IPS-15b (cell line): ENCODE measurements around the gene PARN.

Experiments
- H3K27me3 ChIP-seq: one replicate; pipeline ENCODE4 v1.6.1; 2013; ENCODE audit warnings: low read length; ENCODE audit not compliant: control insufficient read depth, insufficient read depth
- H3K36me3 ChIP-seq: one replicate; pipeline ENCODE4 v1.6.1; 2013; ENCODE audit warnings: low read length; ENCODE audit not compliant: control insufficient read depth, insufficient read depth
- H3K4me1 ChIP-seq: one replicate; pipeline ENCODE4 v1.6.1; 2013; ENCODE audit warnings: mild to moderate bottlenecking, low read length; ENCODE audit not compliant: control insufficient read depth, insufficient read depth
- H3K4me3 ChIP-seq: one replicate; pipeline ENCODE4 v1.5.1; 2013; ENCODE audit warnings: low read depth, low read length
- H3K9ac ChIP-seq: one replicate; pipeline ENCODE4 v1.6.1; 2013; ENCODE audit warnings: low read depth, mild to moderate bottlenecking, low read length
- H3K9me3 ChIP-seq: one replicate; pipeline ENCODE4 v1.6.1; 2013; ENCODE audit warnings: mild to moderate bottlenecking, low read length; ENCODE audit not compliant: control insufficient read depth, insufficient read depth

The PARN gene

DNA sequence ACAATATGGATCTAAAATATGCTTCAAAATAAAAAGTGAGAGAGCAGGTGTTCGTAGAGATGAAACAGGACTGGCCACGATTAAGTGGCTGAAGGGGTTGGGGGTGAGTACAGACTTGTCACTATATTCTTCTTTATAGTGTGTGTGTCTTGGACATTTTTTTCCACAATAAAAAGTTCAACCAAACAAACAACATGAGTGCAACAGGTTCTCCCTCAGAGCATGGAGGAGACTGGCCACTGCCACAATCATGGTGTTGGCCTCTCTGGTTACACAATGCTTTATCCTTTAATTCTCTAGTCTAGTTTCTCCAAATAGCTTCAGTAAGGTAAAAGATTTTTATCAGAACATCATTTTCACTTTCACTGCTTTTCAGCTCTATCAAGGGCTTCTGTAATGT is 109.3 kb downstream of the PARN start:
- Histone ChIP-seq H3K9ac (no peak overlapping the region), H3K4me1 (peaks cover 34% of the 10 kb centered on the region), H3K9me3 (no peaks in the 10 kb centered on the region), H3K36me3 (no peaks in the 10 kb centered on the region), H3K4me3 (no peak overlapping the region), H3K27me3 (no peaks in the 10 kb centered on the region)

DNA sequence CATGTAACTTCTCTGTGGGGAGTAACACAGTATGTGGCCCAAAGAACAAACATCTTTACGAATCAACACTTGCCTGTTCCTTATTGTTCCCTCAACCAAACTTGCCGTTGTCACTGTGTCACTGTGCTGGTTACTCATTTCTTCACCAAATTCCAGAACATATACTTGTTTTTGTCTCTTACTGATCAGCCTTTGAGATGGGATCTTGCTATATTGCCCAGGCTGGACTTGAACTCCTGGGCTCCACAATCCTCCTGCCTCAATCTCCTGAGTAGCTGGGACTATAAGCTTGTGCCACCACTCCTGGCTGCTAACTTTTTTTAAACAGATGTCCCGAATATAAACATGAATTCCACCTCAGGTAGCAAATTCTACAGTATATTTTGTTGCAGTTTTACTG is 115.1 kb downstream of the PARN start:
- Histone ChIP-seq H3K9ac (no peak overlapping the region), H3K4me1 (peaks cover 11% of the 10 kb centered on the region), H3K4me3 (no peak overlapping the region), H3K36me3 (no peaks in the 10 kb centered on the region), H3K27me3 (no peaks in the 10 kb centered on the region), H3K9me3 (no peaks in the 10 kb centered on the region)

DNA sequence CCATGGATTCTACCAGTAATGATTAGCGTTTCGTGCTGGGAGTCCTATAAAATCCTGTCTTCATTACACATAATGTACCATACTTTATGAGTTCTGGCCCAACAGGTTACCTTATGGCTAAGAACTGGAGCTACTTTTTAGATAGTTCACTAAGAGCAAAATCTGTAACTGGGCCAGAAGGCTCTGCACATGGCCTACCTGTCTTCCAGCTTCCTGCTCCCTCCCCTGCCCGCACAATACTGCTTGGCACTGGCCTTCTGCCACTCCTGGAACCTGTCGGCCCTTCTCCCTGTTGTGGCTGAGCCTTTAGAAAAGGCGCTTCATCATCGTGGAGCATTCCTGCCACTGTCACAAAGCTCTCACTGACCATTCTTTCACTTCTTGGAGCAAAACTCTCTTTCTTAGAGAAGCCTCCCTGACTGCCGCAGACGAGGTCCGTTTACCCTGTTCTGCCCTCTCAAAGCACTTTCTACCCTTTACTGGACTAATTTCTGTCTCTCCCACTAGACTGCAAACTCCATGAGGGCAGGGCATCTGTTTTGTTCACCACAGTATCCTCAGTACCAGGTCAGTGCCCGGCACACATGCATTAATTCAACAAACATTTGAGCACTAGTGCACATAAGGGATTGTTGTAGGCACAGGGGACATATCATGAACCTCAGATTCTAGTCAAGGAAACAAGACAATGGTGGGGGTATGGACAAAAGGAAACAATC is 116.5 kb downstream of the PARN start:
- Histone ChIP-seq H3K9ac (no peak overlapping the region), H3K4me3 (no peak overlapping the region), H3K36me3 (no peaks in the 10 kb centered on the region), H3K4me1 (peaks cover 17% of the 10 kb centered on the region), H3K27me3 (no peaks in the 10 kb centered on the region), H3K9me3 (no peaks in the 10 kb centered on the region)

DNA sequence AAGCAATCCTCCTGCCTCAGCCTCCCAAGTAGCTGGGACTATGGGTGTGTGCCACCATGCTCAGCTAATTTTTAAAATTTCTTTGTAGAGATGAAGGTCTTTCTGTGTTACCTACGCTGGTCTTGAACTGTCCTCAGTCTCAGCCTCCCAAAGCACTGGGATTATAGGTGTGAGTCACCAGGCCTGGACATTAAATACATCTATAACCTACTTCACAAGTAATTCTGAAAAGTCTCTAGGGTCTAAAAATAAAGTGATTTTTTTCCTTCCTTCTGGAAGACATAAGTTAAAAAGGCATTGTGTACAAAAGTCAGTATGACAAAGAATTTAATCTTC is 118.3 kb downstream of the PARN start:
- Histone ChIP-seq H3K9ac (no peak overlapping the region), H3K4me1 (peaks cover 17% of the 10 kb centered on the region), H3K36me3 (no peaks in the 10 kb centered on the region), H3K27me3 (no peaks in the 10 kb centered on the region), H3K9me3 (no peaks in the 10 kb centered on the region), H3K4me3 (no peak overlapping the region)

DNA sequence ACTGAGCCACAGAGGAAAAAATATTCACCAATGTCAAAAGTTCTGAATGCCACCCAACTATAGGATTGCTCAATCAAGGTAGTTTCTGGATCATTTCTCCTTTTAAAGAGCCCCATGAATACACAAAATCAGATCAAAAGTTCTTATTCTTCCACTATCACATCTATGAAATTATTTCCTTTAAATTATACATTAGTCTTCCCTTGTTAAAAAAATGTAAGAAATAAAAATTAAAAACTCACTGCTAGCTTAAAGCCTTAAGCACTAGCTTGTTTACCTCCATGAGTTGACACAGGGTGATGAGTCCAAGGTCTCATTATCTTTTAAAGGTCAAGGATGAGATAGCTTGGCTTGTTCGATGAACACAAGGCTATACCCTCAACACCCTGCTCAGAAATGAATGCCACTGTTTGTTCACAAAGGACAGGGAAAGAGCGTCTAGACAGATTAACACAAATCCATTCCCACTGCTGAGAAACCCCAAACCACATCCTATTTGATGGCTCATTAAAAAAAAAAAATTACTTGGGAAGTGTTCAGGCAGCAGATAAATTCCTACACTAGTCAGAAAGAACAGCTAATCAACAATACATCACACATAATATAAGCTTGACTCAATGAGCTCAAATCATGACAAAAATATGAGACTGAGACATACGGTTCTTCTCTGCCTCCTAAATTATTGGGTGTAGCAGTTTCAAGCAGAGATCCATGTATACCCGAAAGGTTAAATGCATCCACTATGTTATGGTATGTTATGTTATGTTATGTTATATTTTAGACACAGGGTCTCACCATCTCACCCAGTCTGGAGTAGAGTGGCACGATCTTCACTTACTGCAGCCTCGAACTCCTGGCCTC is 118.9 kb downstream of the PARN start:
- Histone ChIP-seq H3K9me3 (no peaks in the 10 kb centered on the region), H3K36me3 (no peaks in the 10 kb centered on the region), H3K9ac (no peak overlapping the region), H3K4me3 (no peak overlapping the region), H3K4me1 (peaks cover 17% of the 10 kb centered on the region), H3K27me3 (no peaks in the 10 kb centered on the region)

DNA sequence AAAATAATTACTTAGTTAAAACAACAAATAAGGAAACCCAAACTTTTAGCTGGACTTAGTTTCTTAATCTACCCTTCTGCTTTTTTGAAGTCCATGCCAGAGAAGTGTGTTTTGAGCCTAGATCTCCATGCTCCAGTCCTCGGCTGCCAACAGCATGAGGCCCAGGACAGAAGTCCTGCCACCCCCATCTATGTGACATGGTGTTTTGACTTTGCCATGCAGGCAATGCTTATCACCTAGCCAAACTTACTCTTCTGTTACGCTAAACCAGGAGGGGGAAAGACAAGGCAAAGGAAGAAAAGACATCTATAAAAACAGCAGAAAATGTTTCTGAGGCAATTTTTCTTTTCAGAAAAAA is 119.5 kb downstream of the PARN start:
- Histone ChIP-seq H3K9me3 (no peaks in the 10 kb centered on the region), H3K4me1 (peaks cover 17% of the 10 kb centered on the region), H3K27me3 (no peaks in the 10 kb centered on the region), H3K4me3 (no peak overlapping the region), H3K36me3 (no peaks in the 10 kb centered on the region), H3K9ac (no peak overlapping the region)

DNA sequence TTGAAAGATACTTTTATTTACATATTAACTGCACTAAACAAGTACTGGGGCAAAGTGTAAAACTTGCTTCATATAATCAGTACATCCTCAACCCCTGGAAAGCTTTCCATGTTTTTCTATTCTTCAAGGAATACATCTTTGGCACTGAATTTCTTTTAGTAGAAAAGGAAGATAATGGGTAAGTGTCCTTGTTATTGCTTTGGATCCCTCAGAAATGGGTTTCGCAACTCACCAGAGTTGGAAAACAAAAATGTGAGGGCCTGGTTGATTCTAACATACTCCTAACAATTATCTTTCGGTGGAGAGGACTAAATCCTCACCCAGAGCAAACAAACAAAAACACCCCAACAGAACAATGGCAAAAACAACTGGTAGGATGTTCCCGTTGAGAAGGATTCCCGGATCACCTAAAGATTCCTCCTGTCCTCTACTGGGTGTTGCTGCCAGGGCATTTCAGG is 120.4 kb downstream of the PARN start:
- H3K4me1 ChIP-seq: peaks cover 17% of the 10 kb centered on the region
- no peak overlapping the region for H3K9ac ChIP-seq
- H3K27me3 ChIP-seq: no peaks in the 10 kb centered on the region

DNA sequence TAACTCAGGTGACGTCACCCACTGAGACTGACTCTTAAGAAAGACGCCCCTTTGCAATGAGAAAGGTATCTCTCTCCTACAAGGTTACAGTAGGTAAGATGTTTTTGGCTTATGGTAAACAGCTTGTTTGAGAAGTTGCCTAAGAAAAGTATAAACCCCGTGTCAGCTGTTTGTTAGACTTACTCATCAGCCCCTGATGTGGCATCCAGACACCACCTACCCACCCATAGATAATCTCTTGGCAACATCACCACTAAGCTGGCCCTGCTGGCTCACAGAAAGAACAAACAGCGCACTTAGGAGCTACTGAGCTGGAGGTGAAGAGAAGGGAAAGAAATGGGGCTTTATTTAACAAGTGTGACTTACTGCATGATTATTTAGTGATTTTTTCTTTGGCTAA is 121.0 kb downstream of the PARN start:
- H3K4me1 ChIP-seq: peaks cover 17% of the 10 kb centered on the region
- H3K9ac ChIP-seq: no peak overlapping the region
- no peak overlapping the region for H3K4me3 ChIP-seq
- H3K9me3 ChIP-seq: no peaks in the 10 kb centered on the region
- no peaks in the 10 kb centered on the region for H3K27me3 ChIP-seq
- no peaks in the 10 kb centered on the region for H3K36me3 ChIP-seq

More for the DNA sequence above, 120.4 kb downstream of the PARN start:
- Histone ChIP-seq H3K36me3 (no peaks in the 10 kb centered on the region), H3K9me3 (no peaks in the 10 kb centered on the region), H3K4me3 (no peak overlapping the region)

DNA sequence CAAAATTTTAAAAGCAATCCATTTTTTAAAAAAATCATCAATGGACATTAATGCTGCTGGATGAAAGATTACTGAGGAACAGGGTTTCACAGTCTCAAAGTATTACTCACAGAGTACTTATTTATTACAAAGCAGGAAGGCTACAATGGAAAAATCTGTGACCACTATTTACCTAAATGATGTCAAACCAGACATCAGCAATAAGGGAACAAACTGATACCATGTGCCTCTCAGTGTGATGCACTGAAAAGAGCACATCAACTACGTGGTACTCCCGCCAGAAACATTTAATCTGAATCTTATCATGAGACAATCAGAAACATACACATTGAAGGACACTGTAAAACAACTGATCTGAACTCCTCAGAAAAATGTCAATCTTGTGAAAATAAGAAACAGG is 124.2 kb downstream of the PARN start:
- H3K4me1 ChIP-seq: peaks cover 26% of the 10 kb centered on the region
- H3K9me3 ChIP-seq: no peaks in the 10 kb centered on the region
- H3K36me3 ChIP-seq: no peaks in the 10 kb centered on the region
- no peaks in the 10 kb centered on the region for H3K27me3 ChIP-seq
- no peak overlapping the region for H3K9ac ChIP-seq
- no peak overlapping the region for H3K4me3 ChIP-seq

DNA sequence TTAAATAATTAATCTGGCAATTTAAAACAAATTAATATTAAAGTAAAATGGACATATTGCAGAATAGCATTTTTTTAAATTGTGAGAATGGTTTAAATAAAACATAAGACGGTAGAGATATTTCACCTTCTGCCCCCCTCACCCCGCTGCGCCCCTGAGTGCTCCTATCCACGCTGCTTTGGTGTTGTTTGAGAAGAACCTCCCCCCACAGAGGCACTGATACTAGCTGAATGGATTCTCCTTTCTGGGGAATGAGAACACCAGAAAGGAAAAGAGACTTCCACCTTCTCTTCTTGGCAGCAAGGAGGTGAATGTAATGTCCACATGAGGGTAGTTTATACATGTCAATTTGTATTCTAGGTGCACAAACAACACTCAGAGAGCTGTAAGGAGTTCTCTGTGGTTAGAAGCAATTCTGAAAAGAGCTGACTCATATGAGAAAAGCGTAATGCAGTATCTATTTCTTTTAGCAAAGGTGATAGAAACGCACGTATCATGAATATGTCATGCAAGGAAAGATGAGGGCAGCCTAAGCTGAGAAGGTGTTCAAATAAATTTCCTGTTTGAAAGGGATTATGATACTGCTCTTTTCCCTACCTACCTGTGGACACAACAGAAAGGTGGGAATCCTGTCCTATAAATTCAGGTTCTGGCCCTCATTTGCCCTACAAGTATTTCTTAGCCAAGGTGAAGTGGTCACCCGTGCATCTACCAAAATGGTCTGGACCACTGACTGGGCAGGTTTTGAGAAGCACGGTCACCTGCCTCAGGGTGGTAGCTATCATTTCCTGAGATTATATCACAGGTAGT is 126.9 kb downstream of the PARN start:
- Histone ChIP-seq H3K4me1 (peaks cover 28% of the 10 kb centered on the region), H3K9ac (no peak overlapping the region), H3K9me3 (no peaks in the 10 kb centered on the region), H3K27me3 (no peaks in the 10 kb centered on the region), H3K36me3 (no peaks in the 10 kb centered on the region), H3K4me3 (no peak overlapping the region)

DNA sequence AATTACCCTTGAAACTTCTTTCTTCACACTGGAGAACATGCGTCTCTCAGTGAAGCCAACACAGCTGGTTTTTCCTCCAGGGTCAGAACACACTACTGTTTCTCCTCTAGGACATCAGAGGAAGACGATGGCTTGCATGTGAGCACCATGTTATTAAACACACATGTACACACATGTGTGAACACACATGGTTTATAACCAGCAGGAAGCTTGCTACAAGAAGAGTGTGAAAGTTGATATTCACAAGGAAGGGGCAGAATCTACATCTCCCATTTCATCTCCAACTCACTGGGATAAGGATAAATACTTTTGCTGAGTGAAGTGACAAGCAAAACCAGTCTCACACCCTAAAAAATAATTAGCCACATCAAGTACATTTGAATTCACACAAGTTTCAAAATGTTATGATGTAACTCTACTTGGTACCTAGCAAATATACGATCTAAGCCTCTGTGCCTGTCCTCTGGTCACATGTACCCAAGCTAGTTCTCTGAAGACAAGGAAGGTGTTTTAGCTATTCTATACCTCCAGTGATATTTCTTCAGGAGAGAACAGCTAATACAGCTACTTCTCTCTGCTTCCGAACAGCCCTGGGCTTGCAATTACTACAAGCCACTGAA is 127.7 kb downstream of the PARN start:
- H3K9ac ChIP-seq: no peak overlapping the region
- H3K9me3 ChIP-seq: no peaks in the 10 kb centered on the region
- H3K27me3 ChIP-seq: no peaks in the 10 kb centered on the region
- peaks cover 31% of the 10 kb centered on the region for H3K4me1 ChIP-seq
- no peak overlapping the region for H3K4me3 ChIP-seq
- no peaks in the 10 kb centered on the region for H3K36me3 ChIP-seq
